PC-9 (cell line): ENCODE data around the gene ZNF512B. TPM values are rescaled to one million over a fixed set of nuclear protein-coding genes. Genes with fewer than 3 reads are reported as not detected.
"Not testable (repeated sequence)": the region's sequence is repeated elsewhere in the genome, so short reads cannot be mapped to it uniquely, and the experiment has no call there.

Source experiments
- BruUV-seq: library from RNA; stranded (reverse); fragments of 400-500 nt; replicated peaks from 2 replicates; lab custom pipeline; 2021; lab: Mats Ljungman, UMichigan
- CTCF ChIA-PET: fragments of 300-600 bp; sonication (Branson Sonifier 250); formaldehyde crosslinking; loops from one replicate; lab custom pipeline; 2022; ENCODE audit warnings: antibody characterized with exemption; lab: Charles Lee
- POLR2A ChIA-PET: fragments of 300-600 bp; sonication (Branson Sonifier 250); formaldehyde crosslinking; loops from one replicate; lab custom pipeline; 2022; ENCODE audit warnings: antibody characterized with exemption; ENCODE audit not compliant: unreplicated experiment; lab: Charles Lee
- DNase-seq, 2 experiments: peaks; one replicate each; pipeline versions ENCODE4 v3.0.0 to v3.0.0-alpha.2; 2015 to 2022; ENCODE audit warnings: mixed read lengths in 1 of 2
- H2AFZ ChIP-seq: fragments of 200-600 bp; sonication (generic); 2 replicates; pipeline ENCODE4 v1.8.1; 2017; ENCODE audit warnings: antibody characterized with exemption
- H3F3A ChIP-seq: fragments of 200-600 bp; sonication (generic); 2 replicates; pipeline ENCODE4 v1.8.1; 2017; ENCODE audit warnings: antibody characterized with exemption, mild to moderate bottlenecking, low read depth; ENCODE audit not compliant: insufficient read depth
- H3K27ac ChIP-seq: fragments of 200-600 bp; sonication (generic); 2 replicates; pipeline ENCODE4 v1.6.1; 2016; ENCODE audit warnings: mixed run types
- H3K27me3 ChIP-seq: fragments of 200-600 bp; sonication (generic); 2 replicates; pipeline ENCODE4 v1.6.1; 2016; ENCODE audit warnings: low read depth, mixed run types; ENCODE audit not compliant: insufficient read depth
- H3K36me3 ChIP-seq: fragments of 200-600 bp; sonication (generic); 2 replicates; pipeline ENCODE4 v1.6.1; 2016; ENCODE audit warnings: low read depth, mixed run types
- H3K4me1 ChIP-seq: fragments of 200-600 bp; sonication (generic); replicated peaks from 2 replicates; pipeline ENCODE4 v1.6.1; 2016; ENCODE audit warnings: mixed run types; ENCODE audit not compliant: insufficient read depth
- H3K4me2 ChIP-seq: fragments of 200-600 bp; sonication (generic); 2 replicates; pipeline ENCODE4 v1.6.1; 2017; ENCODE audit warnings: mixed run types
- H3K4me3 ChIP-seq: fragments of 200-600 bp; sonication (generic); 2 replicates; pipeline ENCODE4 v1.6.1; 2016; ENCODE audit warnings: mixed run types
- H3K79me2 ChIP-seq: fragments of 200-600 bp; sonication (generic); 2 replicates; pipeline ENCODE4 v1.6.1; 2017; ENCODE audit warnings: low read depth, mixed run types
- H3K9me2 ChIP-seq: fragments of 200-600 bp; sonication (generic); 2 replicates; pipeline ENCODE4 v1.8.1; 2017; ENCODE audit warnings: mild to moderate bottlenecking; ENCODE audit not compliant: insufficient read depth
- H3K9me3 ChIP-seq: fragments of 200-600 bp; sonication (generic); 2 replicates; pipeline ENCODE4 v1.8.1; 2016; ENCODE audit warnings: low read depth; ENCODE audit not compliant: insufficient read depth
- H4K20me1 ChIP-seq: fragments of 200-600 bp; sonication (generic); 2 replicates; pipeline ENCODE4 v1.8.1; 2017; ENCODE audit not compliant: insufficient read depth
- CTCF ChIP-seq: fragments of 200-600 bp; sonication (generic); conservative IDR thresholded peaks from 2 replicates; pipeline ENCODE4 v1.6.1; 2017; ENCODE audit warnings: mixed run types, antibody characterized with exemption, mild to moderate bottlenecking, moderate library complexity
- EZH2 ChIP-seq: fragments of 200-600 bp; sonication (generic); IDR thresholded peaks from 2 replicates; pipeline ENCODE4 v1.8.0; 2017; ENCODE audit warnings: antibody characterized with exemption, low read depth
- intact Hi-C: fragments of 100-400 bp; cut with micrococcal nuclease; formaldehyde crosslinking; loops from one replicate; pipeline ENCODE4 v1.10.0; 2022; ENCODE audit not compliant: unreplicated experiment
- total RNA-seq: library from RNA; stranded (reverse); gene quantifications from 2 replicates; pipeline ENCODE4 v1.2.3, GENCODE V29; 2021

The ZNF512B gene
- total RNA-seq, 1 experiment from 2014 or later = 28.1 TPM

GRCh38 chr20:63930971-63931553 is 38.7 kb downstream of the ZNF512B start:
- Histone ChIP-seq H4K20me1 (peaks cover 34% of the 10 kb centered on the region), H3F3A (peaks cover 4% of the 10 kb centered on the region), H3K27me3 (no peaks in the 10 kb centered on the region), H3K4me3 (no peak overlapping the region), H3K27ac (no peak overlapping the region), H3K9me2 (no peaks in the 10 kb centered on the region), H3K9me3 (no peaks in the 10 kb centered on the region), H3K79me2 (no peaks in the 10 kb centered on the region), H3K4me1 (no peaks in the 10 kb centered on the region), H3K4me2 (no peak overlapping the region), H3K36me3 (peaks cover 25% of the 10 kb centered on the region), H2AFZ (no peak overlapping the region)
- ChIA-PET POLR2A (no interaction called here), CTCF (no interaction called here)
- no peak for TF ChIP-seq CTCF
- no peak for TF ChIP-seq EZH2
- no peak for DNase-seq
- no TSS peak for BruUV-seq
- intact Hi-C loops = no loop called here

- H3K4me2 ChIP-seq, H3K4me3 ChIP-seq, POLR2A ChIA-PET, CTCF ChIA-PET, H2AFZ ChIP-seq, H3K79me2 ChIP-seq, H3K27me3 ChIP-seq, H3K4me1 ChIP-seq, DNase-seq, H3K9me2 ChIP-seq, BruUV-seq, intact Hi-C loops, H3K9me3 ChIP-seq, H3F3A ChIP-seq, H3K27ac ChIP-seq: not testable (repeated sequence)
- Histone ChIP-seq H4K20me1 (peaks cover 22% of the 10 kb centered on the region), H3K36me3 (peaks cover 27% of the 10 kb centered on the region)
Observed at GRCh38 chr20:63929473-63929883, 40.3 kb downstream of the ZNF512B start.

- intact Hi-C loops = no loop called here
- H3K36me3 ChIP-seq = peaks cover 27% of the 10 kb centered on the region
- no peak overlapping the region for H3K27ac ChIP-seq
- peaks cover 6% of the 10 kb centered on the region for H3F3A ChIP-seq
- no peaks in the 10 kb centered on the region for H3K27me3 ChIP-seq
- ChIA-PET POLR2A (no interaction called here), CTCF (no interaction called here)
- H3K4me1 ChIP-seq = no peaks in the 10 kb centered on the region
- H3K9me3 ChIP-seq = no peaks in the 10 kb centered on the region
- no peak overlapping the region for H3K4me2 ChIP-seq
- H4K20me1 ChIP-seq = peaks cover 21% of the 10 kb centered on the region
- no peak overlapping the region for H2AFZ ChIP-seq
- H3K79me2 ChIP-seq = 0 out of 2 replicates have a peak, but pooled peaks cover 5% of the 10 kb centered on the region
- no peaks in the 10 kb centered on the region for H3K9me2 ChIP-seq
- no TSS peak for BruUV-seq
- no peak overlapping the region for H3K4me3 ChIP-seq
- TF ChIP-seq EZH2 = no peak
- no peak for TF ChIP-seq CTCF
- no peak for DNase-seq
Observed at GRCh38 chr20:63929071-63929470, 40.7 kb downstream of the ZNF512B start.

- H4K20me1 ChIP-seq = peaks cover 32% of the 10 kb centered on the region
- H3K79me2 ChIP-seq = peaks cover 20% of the 10 kb centered on the region; the same call in 1 of the 2 replicates
- no peaks in the 10 kb centered on the region for H3K9me3 ChIP-seq
- no peak for DNase-seq
- H3K4me1 ChIP-seq = no peaks in the 10 kb centered on the region
- H3K4me2 ChIP-seq = no peak overlapping the region
- TF ChIP-seq EZH2 (no peak), CTCF (no peak)
- H2AFZ ChIP-seq = no peak overlapping the region
- H3K27me3 ChIP-seq = no peaks in the 10 kb centered on the region
- ChIA-PET CTCF (no interaction called here), POLR2A (no interaction called here)
- H3K27ac ChIP-seq = no peak overlapping the region
- H3K36me3 ChIP-seq = peaks cover 22% of the 10 kb centered on the region
- H3K9me2 ChIP-seq = no peaks in the 10 kb centered on the region
- BruUV-seq = no TSS peak
- H3K4me3 ChIP-seq = no peak overlapping the region
- intact Hi-C loops = no loop called here
- peaks cover 6% of the 10 kb centered on the region for H3F3A ChIP-seq
Observed at GRCh38 chr20:63926298-63926697, 43.4 kb downstream of the ZNF512B start.
